Mucosa of stomach (tissue), 1 donor: Measurements from ENCODE around the gene DCLRE1C.
"Not testable (repeated sequence)": the region's sequence is repeated elsewhere in the genome, so short reads cannot be mapped to it uniquely, and the experiment has no call there.

Source experiments
- H3K27me3 ChIP-seq: one replicate; pipeline ENCODE4 v1.7.0; 2013; ENCODE audit warnings: mild to moderate bottlenecking, low read length; ENCODE audit not compliant: control insufficient read depth, insufficient read depth
- H3K36me3 ChIP-seq: one replicate; pipeline ENCODE4 v1.7.0; 2013; ENCODE audit warnings: low read length; ENCODE audit not compliant: control insufficient read depth, insufficient read depth
- H3K4me1 ChIP-seq: one replicate; pipeline ENCODE4 v1.7.0; 2013; ENCODE audit warnings: mild to moderate bottlenecking, low read length; ENCODE audit not compliant: control insufficient read depth, insufficient read depth
- H3K4me3 ChIP-seq: one replicate; pipeline ENCODE4 v1.7.0; 2013; ENCODE audit warnings: low read length
- H3K9ac ChIP-seq: one replicate; pipeline ENCODE4 v1.7.0; 2013; ENCODE audit warnings: mild to moderate bottlenecking, low read length, moderate library complexity
- H3K9me3 ChIP-seq: one replicate; pipeline ENCODE4 v1.7.0; 2013; ENCODE audit warnings: mild to moderate bottlenecking, low read length, moderate library complexity; ENCODE audit not compliant: control insufficient read depth
- donor health status: Pancreatic carcinoma.

DCLRE1C gene

GRCh38 chr10:14875941-14876340 is 78.0 kb downstream of the DCLRE1C start:
- no peaks in the 10 kb centered on the region for H3K27me3 ChIP-seq
- H3K9ac ChIP-seq: no peak overlapping the region
- peaks cover 8% of the 10 kb centered on the region for H3K4me1 ChIP-seq
- H3K9me3 ChIP-seq: no peaks in the 10 kb centered on the region
- no peak overlapping the region for H3K4me3 ChIP-seq
- no peaks in the 10 kb centered on the region for H3K36me3 ChIP-seq

- no peaks in the 10 kb centered on the region for H3K4me1 ChIP-seq
- no peaks in the 10 kb centered on the region for H3K27me3 ChIP-seq
- no peaks in the 10 kb centered on the region for H3K9me3 ChIP-seq
- H3K36me3 ChIP-seq: no peaks in the 10 kb centered on the region
- H3K9ac ChIP-seq: peak overlapping the region; percentile 10
- H3K4me3 ChIP-seq: no peak overlapping the region
These were observed 80.7 kb downstream of the DCLRE1C start for GRCh38 chr10:14873090-14873760.

GRCh38 chr10:14864871-14865270 is 89.0 kb downstream of the DCLRE1C start:
- not testable (repeated sequence) for H3K9me3 ChIP-seq, H3K4me3 ChIP-seq, H3K9ac ChIP-seq, H3K27me3 ChIP-seq, H3K36me3 ChIP-seq
- peaks cover 14% of the 10 kb centered on the region for H3K4me1 ChIP-seq

GRCh38 chr10:14864466-14864865 is 89.4 kb downstream of the DCLRE1C start:
- H3K27me3 ChIP-seq, H3K4me3 ChIP-seq, H3K9ac ChIP-seq, H3K9me3 ChIP-seq, H3K36me3 ChIP-seq: not testable (repeated sequence)
- H3K4me1 ChIP-seq: peaks cover 14% of the 10 kb centered on the region

DNA sequence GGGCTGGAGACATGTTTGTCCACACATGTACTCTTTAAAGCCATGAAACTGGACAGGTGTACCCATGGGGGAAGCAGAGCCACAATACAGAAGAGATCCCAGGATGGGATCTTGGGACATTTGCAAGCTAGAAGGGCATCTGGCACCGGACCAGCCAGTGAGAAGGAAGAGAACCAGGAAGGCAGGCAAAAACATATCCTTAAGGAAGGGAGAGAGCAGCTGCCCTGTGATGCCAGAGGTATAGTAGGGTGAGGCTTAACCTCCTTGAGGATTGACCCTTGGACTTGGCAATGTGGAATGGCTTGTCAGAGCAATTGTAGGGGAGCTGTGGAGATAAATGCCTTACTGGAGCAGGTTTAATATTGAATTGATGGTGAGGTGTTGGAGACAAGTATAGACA is 93.1 kb downstream of the DCLRE1C start:
- Histone ChIP-seq H3K4me3 (no peak overlapping the region), H3K4me1 (peaks cover 14% of the 10 kb centered on the region), H3K27me3 (no peaks in the 10 kb centered on the region), H3K9ac (no peak overlapping the region), H3K9me3 (no peaks in the 10 kb centered on the region), H3K36me3 (no peaks in the 10 kb centered on the region)

- Histone ChIP-seq H3K4me3 (no peak overlapping the region), H3K4me1 (peaks cover 14% of the 10 kb centered on the region), H3K27me3 (no peaks in the 10 kb centered on the region), H3K9ac (no peak overlapping the region), H3K36me3 (no peaks in the 10 kb centered on the region), H3K9me3 (no peaks in the 10 kb centered on the region)
These were observed 94.1 kb downstream of the DCLRE1C start for GRCh38 chr10:14859775-14860174.

DNA sequence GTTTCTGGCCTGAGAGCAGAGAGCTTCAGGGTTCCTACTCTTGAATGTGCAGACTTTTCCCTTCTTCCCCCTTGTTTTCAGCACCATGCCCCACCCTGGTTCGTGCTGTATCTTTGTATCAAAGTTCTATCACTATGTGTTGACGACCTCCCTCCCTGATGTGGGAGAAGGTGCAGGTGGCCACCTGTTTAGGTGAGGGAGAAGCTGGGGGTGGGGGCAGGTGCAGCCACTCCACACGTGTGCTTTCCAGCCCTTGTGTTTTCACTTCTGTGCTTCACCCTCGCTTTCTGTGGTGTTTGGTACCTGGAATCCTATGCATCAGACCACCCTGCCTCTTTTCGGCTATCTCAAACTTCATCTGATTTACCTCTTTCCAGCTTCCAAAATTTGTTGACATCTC is 94.9 kb downstream of the DCLRE1C start:
- Histone ChIP-seq H3K27me3 (no peaks in the 10 kb centered on the region), H3K4me1 (peaks cover 14% of the 10 kb centered on the region), H3K4me3 (no peak overlapping the region), H3K36me3 (no peaks in the 10 kb centered on the region), H3K9me3 (no peaks in the 10 kb centered on the region), H3K9ac (no peak overlapping the region)

- Histone ChIP-seq H3K4me1 (peaks cover 14% of the 10 kb centered on the region), H3K27me3 (no peaks in the 10 kb centered on the region), H3K36me3 (no peaks in the 10 kb centered on the region), H3K4me3 (no peak overlapping the region), H3K9ac (no peak overlapping the region), H3K9me3 (no peaks in the 10 kb centered on the region)
These were observed 95.4 kb downstream of the DCLRE1C start for GRCh38 chr10:14858338-14858960.

- no peaks in the 10 kb centered on the region for H3K36me3 ChIP-seq
- no peaks in the 10 kb centered on the region for H3K9me3 ChIP-seq
- peaks cover 4% of the 10 kb centered on the region for H3K4me1 ChIP-seq
- H3K4me3 ChIP-seq: no peak overlapping the region
- H3K27me3 ChIP-seq: no peaks in the 10 kb centered on the region
- no peak overlapping the region for H3K9ac ChIP-seq
These were observed 98.4 kb downstream of the DCLRE1C start for GRCh38 chr10:14855453-14855852.

DNA sequence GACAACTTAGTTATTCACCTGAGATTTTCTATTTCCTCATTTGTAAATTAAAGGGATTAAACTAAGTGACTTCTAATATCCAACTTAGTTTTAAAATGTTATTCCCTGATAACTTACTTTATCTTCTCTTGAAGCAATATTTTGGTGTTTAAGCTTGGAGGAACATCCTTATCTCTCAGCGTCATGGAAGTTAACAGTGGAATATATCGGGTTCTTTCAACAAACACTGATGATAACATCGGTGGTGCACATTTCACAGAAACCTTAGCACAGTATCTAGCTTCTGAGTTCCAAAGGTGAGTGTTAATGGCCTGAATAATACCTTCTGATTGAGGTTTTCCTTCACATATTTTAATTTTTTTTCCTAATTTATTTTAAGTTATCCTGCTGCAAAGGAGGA is 101.7 kb downstream of the DCLRE1C start:
- no peaks in the 10 kb centered on the region for H3K9me3 ChIP-seq
- H3K4me1 ChIP-seq: no peaks in the 10 kb centered on the region
- H3K9ac ChIP-seq: no peak overlapping the region
- no peak overlapping the region for H3K4me3 ChIP-seq
- no peaks in the 10 kb centered on the region for H3K36me3 ChIP-seq
- H3K27me3 ChIP-seq: no peaks in the 10 kb centered on the region
